HG02642 (cell line): ENCODE data around the gene ATP2B3.

Experiments
- ATAC-seq: cut with Tn5 transposase; IDR thresholded peaks from one replicate; pipeline ENCODE4 v1.9.1; 2021; ENCODE audit warnings: mild to moderate bottlenecking; ENCODE audit not compliant: unreplicated experiment, poor library complexity

Gene ATP2B3

DNA sequence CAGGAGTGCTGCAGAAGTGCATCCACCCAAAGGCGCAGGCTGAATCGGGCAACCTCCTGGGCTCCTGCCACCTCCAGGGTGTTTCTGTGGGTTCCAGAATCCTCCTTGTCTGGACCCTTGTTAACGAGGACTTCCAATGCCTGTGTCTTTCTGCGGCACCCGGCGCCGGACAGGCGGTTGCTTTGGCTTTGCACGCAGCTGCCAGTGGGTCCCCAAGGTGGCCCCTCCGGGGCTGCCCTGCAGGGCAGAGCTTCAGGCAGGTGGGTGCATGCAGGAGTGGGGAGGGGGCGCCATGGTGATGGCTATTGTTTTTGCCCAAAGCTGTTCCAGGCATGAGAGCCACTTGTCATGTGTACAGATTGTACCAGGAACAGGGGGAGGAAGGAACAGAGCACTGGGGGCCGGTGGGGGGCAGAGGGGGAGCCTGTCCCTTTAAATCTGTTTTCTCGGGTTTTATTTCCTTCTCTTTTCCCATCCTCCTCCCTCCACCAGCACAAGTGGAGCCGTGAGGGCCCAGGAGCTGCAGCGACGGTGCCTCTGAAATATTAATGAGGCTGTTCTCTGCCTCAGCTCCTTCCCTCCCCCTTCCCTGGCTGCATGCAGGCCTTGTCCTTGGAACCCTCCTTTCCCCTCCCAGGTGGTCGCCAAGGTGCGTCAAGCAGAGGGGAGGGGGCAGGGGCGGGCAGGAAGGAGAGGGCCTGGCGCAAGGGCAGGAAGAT lies 13.1 kb downstream of the ATP2B3 start:
- no peak for ATAC-seq

DNA sequence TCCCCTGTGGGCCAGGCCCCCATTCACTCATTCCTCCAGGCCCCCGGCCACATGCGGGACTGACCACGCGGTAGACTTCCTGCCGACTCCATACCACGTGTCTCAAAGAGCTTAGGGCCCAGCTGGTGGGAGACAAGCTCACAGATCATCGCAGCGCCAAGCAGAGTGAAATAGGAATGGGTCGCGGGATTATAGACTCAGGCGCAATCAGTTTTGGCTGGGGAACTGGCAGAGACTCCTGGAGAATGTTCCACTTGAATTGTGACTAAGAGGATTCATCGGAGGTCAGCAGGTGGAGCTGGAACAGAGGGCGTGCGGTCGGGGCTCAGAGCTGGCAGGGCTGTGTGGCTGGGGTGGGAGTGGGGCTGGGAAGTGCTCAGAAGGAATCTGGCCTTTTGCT lies 15.6 kb downstream of the ATP2B3 start:
- no peak for ATAC-seq

DNA sequence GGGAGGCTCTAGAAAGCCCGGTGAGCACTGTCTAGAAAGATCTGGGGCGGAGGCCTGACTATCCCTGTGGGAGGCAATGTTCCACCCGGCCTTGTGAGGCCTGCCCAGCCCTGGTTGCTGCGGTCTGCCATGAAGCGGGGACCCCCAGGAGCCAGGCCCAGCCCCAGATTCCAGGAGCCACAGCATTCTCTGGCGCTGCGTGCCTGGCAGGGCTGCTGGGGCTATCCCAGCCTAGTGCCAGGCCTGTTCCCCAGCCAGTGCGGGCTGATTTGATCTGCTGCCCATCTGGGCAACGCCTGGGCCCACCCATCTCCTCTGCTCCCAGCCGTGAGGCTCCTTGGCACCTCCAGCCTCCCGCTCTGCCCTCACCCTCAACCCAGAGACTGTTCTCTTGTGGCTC lies 19.6 kb downstream of the ATP2B3 start:
- ATAC-seq: no peak

DNA sequence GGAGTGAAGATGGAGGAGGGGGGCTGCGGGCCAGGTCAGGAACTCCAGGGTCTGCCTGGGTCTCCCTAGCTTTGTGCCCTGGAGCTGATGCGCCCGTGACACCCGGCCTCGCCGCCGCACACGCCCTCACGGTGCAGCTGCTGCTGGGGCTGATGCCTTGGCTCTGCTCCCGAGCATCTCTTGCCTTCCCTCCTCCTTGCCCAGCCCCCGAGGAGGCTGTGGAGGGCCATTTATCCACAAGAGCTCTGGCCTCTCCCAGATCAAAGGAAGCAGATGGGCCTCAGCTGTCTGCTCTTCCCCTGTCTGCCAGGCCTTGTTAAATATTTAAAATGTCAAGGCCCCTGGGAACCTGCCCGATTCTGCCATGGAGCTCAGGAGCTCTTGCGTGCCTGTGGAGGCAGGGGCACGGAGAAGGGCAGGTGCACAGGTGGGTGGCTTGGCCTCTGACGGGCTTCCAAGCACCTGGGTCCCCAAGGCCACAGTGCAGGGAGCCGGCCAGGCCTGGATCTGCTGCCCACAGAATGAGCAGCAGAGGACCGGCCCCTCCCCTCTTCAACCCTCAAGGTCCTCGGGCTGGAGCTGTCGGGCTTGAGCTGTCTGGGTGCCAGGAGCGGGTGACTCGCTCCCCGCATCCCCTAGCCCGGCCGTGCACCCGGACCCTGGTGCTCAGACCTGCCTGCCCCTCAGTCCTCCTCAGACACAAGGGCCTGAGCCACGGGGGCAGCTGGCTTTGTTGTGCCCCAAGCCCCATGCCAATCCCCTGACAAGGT lies 20.3 kb downstream of the ATP2B3 start:
- no peak for ATAC-seq

DNA sequence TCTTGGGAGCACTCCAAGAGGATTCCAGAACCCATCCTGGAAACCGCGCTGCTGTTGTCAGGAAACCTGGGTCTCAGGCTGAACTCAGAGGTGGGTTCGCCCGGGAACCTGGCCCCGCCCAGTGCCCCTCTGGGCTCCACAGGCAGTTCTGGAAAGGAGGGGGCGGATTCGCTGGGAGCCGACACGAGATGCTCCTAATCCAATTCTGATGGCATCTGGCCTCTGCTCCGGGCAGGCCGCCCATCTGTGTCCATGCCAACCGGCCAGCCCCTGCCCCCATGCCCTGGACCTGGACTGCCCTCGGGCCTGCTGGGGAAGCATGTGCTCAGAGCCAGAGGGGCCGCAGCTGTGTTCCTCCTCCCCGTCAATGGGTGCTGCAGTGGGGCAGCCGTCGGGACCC lies 21.0 kb downstream of the ATP2B3 start:
- ATAC-seq: no peak

DNA sequence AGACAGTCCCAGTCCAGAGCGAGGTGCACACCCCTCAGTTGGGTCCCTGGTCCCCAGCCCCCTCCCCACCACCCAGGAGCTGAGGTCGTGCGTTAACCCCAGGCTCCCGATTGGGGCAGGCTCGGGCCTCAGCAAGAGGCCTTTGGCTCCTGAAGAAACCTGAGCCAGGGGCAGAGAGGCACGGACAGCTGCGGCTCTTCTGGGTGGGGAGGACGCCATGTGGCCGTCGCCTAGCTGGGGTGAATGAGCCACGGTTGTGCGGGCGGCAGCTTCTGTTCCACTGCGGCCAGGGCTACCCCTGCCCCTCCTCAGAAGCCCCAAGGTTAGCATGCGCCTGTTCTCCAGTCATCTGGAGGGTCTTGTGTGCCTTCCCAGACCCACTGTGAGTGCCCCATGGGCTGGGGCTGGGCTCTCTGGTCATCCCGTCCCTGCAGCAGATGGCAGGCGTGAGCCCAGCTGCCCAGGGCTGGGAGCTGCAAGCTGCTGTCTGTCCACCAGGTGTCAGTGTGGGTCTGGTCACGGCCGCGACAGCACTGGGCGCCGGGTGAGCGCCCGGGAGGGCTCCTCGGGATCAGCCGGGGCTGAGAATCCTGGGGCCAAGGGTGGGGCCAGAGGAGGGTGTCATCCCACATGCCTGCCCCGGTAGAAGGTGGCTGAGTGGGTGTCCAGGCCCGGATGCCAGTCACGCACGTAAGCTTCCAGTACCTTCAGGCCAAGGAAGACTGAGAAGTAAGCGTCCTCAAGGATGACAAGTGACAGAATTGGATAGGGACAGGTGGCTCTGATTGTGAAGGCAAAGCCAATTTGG lies 21.9 kb downstream of the ATP2B3 start:
- peak; percentile 68 for ATAC-seq

DNA sequence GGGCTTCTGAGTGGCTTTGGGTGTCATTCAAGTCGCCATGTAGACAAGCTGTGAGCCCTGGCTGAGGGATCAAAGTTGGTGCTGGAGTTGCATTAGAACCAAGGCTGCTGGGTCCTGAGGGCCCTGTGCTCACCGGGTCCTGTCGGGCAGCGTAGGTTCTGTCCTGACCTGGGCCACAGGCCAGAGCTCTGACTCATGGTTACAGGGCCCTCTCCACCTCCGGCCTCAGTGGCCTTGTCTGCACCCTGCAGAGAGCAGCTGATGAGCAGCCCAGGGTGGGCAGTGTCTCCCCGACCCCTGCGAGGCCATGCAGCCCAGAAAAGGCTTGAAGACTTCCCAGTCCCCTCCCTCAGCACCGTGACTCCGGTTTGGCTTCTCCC lies 22.5 kb downstream of the ATP2B3 start:
- ATAC-seq: no peak

DNA sequence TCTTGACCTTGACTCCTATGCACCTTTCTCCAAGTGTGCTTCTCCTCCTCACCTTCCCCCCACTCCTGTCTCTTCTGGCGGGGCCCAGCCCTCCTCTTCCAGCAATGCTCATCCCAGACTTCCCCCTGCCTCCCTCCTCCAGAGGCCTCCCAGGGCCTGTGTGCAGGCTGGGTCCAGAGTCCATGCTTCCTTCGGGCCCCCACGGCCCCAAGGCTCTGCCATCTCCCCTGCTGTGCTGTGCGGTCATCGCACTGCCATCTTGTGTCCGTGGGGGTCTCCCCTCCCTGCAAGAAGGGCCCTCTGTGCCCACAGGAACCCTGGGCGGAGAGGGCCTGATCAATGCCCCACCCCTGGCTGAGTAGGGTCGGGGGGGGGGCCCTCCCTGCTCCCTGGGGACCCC lies 27.3 kb downstream of the ATP2B3 start:
- ATAC-seq: no peak

DNA sequence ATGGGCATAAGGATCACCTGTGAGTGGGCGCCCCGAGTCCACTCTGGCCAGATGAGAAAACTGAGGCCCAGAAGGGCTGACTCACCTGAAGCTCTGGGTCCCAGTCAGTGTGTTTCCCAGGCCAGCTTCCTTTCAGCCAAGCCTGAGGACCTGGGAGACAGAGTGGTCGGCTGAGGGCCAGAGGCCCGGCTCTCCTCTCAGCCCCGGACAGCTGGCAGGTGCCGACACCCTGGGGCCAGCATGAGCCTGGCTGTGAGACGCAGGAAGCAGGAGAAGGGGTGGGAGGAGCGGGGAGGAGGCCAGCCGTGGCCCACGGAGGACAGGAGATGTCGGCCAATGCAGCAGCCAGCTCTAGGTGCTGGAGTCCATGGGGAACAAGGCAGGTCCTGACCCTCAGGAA lies 28.9 kb downstream of the ATP2B3 start:
- ATAC-seq: no peak

DNA sequence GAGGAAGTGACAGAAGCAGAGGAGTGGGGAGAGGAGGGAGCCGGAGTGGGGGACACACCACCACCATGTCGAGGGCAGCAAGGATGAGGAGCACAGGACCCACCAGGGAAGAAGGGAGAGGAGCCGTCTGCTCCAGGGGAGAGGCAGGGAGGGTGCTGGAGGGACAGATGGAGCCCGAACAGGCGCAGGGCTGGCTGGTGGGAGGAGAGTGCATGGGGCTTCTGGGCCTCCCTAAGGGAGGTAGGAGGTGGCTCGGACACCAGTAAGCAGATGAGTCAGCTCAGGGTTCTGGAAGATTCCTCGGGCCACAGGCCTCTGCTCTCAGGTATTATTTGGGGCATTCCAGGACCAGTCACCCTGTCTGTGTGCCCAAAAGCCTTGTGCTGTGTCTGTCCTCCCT lies 29.8 kb downstream of the ATP2B3 start:
- no peak for ATAC-seq

DNA sequence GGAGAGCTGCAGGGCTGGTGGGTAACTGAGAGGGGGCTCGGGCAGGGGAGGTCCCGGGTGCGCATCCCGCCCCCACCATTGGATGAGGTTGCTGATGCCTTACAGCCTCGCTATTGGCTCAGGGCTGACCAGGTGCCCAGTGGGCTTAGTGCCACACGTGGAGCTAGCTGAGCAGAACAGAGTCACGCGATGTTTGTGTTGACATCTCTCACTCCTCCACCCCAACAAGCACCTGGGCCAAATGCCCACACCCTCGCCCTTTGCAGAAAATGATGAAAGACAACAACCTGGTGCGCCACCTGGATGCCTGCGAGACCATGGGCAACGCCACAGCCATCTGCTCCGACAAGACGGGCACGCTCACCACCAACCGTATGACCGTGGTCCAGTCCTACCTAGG lies 31.8 kb downstream of the ATP2B3 start:
- ATAC-seq: no peak

DNA sequence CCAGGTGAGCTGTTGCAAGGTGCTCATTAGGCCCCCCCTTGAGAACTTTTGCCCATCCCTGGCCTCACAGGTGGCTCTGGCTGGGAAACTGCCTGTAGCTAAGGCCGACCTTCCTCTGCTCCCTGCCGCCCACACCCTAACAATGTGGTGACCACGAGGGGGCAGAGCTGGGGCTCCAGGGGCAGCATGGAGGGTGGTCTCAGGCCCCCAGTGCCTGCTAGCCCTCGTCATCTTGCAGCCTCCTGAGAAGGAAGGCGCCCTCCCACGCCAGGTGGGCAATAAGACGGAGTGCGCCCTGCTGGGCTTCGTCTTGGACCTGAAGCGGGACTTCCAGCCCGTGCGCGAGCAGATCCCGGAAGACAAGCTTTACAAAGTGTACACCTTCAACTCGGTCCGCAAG lies 32.4 kb downstream of the ATP2B3 start:
- ATAC-seq: no peak

DNA sequence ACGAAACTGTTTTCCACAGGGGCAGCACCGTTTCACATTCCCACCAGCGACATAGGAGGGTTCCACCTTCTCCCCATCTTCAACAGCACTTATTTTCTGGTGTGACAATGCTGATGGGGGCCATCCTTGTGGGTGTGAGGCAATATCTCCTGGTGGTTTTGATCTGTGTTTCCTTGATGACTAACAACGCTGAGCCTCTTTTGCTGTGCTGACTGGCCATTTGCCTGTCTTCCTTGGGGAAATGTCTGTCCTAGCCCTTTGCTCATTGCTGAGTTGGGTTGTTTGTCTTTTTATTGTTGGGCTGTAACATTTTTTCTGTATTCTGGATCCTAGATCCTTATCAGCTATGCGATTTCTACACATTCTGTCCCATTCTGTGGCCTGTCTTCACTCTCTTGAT lies 33.7 kb downstream of the ATP2B3 start:
- no peak for ATAC-seq

DNA sequence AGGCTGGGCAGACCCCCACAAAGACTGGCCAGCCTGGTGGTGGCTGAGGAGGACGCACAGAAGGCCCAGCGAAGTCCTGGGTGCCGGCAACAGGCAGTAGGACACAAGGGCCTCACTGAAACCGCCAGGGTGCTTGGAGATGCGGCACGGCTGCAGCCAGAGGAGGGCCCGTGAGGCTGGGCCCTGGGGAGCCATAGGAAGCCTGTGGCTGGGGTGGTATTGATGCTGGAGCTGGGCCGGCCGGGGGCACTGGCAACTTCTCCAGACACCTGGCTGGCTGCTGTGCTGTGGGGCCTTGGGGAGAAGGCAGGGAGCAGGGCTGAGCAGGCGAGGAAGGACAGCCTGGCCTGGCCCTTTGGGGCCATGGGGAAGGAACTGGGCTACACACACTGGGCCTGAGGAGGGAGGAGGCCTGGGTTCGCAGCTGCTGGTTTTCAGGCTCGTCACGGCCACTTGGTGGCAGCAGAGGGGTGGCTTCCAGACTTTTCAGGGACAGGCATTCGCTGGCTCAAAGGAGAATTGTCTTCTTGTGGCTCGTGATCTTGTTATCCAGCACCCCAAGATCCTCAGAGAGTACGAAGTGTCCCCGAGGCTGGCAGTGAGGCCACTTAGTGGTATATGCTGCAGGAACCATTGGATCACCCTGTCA lies 37.2 kb downstream of the ATP2B3 start:
- no peak for ATAC-seq

DNA sequence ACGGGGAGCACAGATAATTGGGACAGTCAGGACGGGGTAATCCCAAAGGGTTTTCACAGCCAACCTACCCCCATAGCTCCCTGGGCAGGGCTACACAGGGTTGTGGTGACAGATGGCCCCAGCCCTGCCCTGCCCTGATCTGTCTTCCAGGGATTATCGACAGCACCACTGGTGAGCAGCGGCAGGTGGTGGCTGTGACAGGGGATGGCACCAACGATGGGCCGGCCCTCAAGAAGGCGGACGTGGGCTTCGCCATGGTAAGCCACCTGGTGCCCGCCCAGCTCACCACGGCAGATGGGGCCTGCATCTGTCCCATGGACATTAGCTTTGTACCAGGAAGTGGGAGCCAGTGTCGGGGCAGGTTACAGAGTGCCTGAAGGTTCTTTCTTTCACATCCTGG lies 39.3 kb downstream of the ATP2B3 start:
- ATAC-seq: no peak

DNA sequence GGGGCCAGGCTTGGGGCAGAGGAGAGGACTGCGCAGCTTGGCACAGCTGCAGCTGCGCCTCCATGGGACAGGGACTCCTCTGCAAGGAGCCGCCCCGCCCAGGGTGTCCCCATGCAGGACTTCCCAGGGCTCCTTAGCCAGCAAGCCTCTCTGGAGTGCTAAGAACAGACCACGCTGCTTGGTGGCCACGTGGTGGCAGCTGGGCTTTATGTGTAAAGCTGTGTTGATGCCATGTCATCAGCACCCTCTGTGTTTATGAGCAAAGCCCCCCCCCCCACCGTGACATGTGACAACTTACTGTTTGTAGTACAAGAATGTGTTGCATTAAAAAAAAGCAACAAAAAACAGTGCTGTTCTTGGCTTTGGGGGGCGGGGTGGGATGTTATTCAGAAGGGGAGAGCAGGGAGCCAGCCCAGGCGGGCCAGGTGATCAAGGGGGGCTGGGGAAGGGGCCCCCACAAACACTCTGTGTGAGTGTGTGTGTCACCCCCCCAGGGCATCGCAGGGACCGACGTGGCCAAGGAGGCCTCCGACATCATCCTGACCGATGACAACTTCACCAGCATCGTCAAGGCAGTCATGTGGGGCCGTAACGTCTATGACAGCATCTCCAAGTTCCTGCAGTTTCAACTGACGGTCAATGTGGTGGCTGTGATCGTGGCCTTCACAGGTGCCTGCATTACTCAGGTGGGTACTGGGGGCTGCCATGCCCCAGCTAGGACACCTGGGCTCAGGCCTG lies 40.3 kb downstream of the ATP2B3 start:
- no peak for ATAC-seq

DNA sequence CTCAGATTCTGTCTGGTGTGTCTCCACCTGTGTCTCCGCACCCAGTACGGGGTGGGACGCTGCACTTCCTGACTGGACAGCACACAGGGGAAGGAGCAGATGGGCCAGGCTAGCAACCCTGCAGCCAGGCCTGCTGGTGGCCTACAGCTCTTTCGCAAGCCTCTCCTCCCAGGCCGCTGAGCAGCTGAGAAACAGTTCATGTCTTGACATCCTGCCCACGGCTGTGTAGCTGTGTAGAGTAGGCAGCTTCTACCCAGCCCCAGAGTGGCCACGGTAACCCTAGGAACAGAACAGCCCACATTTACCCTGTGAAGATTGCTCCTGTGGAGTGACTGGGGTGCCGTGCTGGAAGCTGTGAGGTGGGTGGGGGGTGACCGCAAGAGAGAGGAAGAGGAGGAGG lies 42.6 kb downstream of the ATP2B3 start:
- ATAC-seq: no peak

DNA sequence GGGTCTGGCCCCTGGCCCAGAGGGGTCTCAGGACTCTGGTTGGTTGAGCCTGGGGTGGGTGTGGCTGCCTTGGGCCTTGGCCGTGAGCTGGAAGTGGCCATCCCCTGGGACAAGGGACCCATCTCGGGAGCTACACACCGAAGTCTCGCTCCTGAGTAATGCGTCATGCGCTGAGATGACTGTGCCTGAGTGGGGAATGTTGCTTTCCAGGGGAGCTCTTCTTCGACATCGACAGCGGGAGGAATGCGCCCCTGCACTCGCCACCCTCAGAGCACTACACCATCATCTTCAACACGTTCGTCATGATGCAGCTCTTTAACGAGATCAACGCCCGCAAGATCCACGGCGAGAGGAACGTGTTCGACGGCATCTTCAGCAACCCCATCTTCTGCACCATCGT lies 43.0 kb downstream of the ATP2B3 start:
- no peak for ATAC-seq

DNA sequence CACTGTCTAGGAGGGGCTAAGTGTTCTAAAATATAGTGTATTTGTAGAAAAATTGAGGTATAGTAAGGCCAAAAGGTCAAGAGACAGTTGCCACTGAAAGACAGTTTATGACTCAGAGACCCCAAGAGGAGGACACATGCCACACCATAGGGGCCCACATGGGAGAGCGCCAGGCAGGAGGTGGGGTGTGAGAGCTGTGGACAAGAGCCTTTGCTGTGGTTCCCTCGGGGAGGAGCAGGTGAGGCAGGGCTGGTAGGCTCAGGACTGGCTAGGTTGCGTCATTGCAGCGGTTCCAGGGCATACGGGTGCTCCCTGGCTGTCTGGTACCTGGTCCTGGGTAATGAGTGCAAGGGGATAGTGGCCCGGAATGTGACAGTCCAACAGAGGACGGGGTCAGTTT lies 43.9 kb downstream of the ATP2B3 start:
- no peak for ATAC-seq

DNA sequence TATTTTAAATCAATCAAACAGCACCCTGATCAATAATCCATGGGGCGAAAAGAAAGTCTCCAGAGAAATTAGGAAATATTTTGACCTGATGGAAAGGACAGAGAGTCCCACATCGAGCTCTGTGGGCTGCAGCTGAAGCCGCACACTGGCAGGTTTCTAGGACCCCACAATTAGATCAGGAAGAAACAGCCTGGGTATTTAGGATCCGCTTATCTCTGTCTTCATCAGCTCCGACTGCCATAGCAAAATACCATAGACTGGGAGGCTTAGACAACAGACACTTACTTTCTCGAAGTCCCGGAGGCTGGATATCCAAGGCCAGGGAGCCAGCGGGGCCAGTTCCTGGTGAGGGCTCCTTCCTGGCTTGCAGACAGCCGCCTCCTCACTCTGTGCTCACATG lies 45.1 kb downstream of the ATP2B3 start:
- ATAC-seq: no peak
